Caco-2 (cell line): ENCODE results near the gene LPCAT1. TPM values are rescaled to one million over a fixed set of nuclear protein-coding genes. Genes with fewer than 3 reads are reported as not detected.

ENCODE experiments used
- BruUV-seq: library from RNA; stranded (reverse); fragments of 400-500 nt; replicated peaks from 2 replicates; lab custom pipeline; 2021; lab: Mats Ljungman, UMichigan
- CTCF ChIA-PET: fragments of 300-600 bp; sonication (Branson Sonifier 250); formaldehyde crosslinking; loops from one replicate; lab custom pipeline; 2022; ENCODE audit warnings: antibody characterized with exemption; lab: Charles Lee
- POLR2A ChIA-PET: fragments of 300-600 bp; sonication (Branson Sonifier 250); formaldehyde crosslinking; loops from one replicate; lab custom pipeline; 2022; ENCODE audit warnings: antibody characterized with exemption; lab: Charles Lee
- DNase-seq, 2 experiments: peaks; one replicate each; pipeline versions ENCODE4 v3.0.0 to v3.0.0-alpha.2; 2020 to 2022
- H3K27me3 ChIP-seq: replicated peaks from 2 replicates; pipeline ENCODE4 v1.6.0; 2011; ENCODE audit warnings: low read length; ENCODE audit not compliant: control insufficient read depth, insufficient read depth
- H3K36me3 ChIP-seq: 2 replicates; pipeline ENCODE4 v1.5.1; 2011; ENCODE audit warnings: low read length; ENCODE audit not compliant: control insufficient read depth, insufficient read depth
- H3K4me1 ChIP-seq: fragments of 250-450 bp; sonication (Bioruptor Pico); 2 replicates; pipeline ENCODE4 v1.5.1; 2020; ENCODE audit warnings: mild to moderate bottlenecking
- H3K4me3 ChIP-seq: 2 replicates; pipeline ENCODE4 v1.5.1; 2011; ENCODE audit warnings: low read depth, mild to moderate bottlenecking, control low read depth, low read length
- H3K9me3 ChIP-seq: fragments of 250-450 bp; sonication (Bioruptor Pico); 2 replicates; pipeline ENCODE4 v1.5.1; 2020; ENCODE audit warnings: mild to moderate bottlenecking, moderate library complexity
- H3K27ac Mint-ChIP-seq: one replicate; pipeline ENCODE4 v1.8.0; 2022; ENCODE audit warnings: mixed read lengths; ENCODE audit not compliant: unreplicated experiment
- H3K27me3 Mint-ChIP-seq: one replicate; pipeline ENCODE4 v1.8.0; 2022; ENCODE audit warnings: mixed read lengths; ENCODE audit not compliant: insufficient read depth, unreplicated experiment
- H3K36me3 Mint-ChIP-seq: one replicate; pipeline ENCODE4 v1.8.0; 2022; ENCODE audit warnings: mild to moderate bottlenecking, mixed read lengths; ENCODE audit not compliant: insufficient read depth, unreplicated experiment
- H3K4me1 Mint-ChIP-seq: one replicate; pipeline ENCODE4 v1.8.0; 2022; ENCODE audit warnings: low read depth, mixed read lengths; ENCODE audit not compliant: unreplicated experiment
- H3K4me3 Mint-ChIP-seq: one replicate; pipeline ENCODE4 v1.8.0; 2022; ENCODE audit warnings: mild to moderate bottlenecking, moderate library complexity, mixed read lengths; ENCODE audit not compliant: unreplicated experiment
- H3K9me3 Mint-ChIP-seq: one replicate; pipeline ENCODE4 v1.8.0; 2022; ENCODE audit warnings: mixed read lengths; ENCODE audit not compliant: unreplicated experiment
- CTCF ChIP-seq, 2 experiments: fragments of 200-600 bp in 1 of 2; IDR thresholded peaks; 1 replicate in 1 of 2; 2 replicates in 1 of 2; pipeline versions ENCODE4 v1.5.1 to v1.8.0; 2011 to 2022; ENCODE audit warnings: antibody characterized with exemption in 1 of 2, control low read depth in 1 of 2, inconsistent platforms in 1 of 2, low read depth in 1 of 2, low read length in 1 of 2, mild to moderate bottlenecking in 1 of 2, moderate library complexity in 1 of 2; ENCODE audit not compliant: insufficient read depth in 1 of 2, severe bottlenecking in 1 of 2, unreplicated experiment in 1 of 2
- intact Hi-C: fragments of 100-400 bp; cut with micrococcal nuclease; formaldehyde crosslinking; loops from one replicate; pipeline ENCODE4 v1.10.0; 2022; ENCODE audit not compliant: unreplicated experiment
- total RNA-seq: library from RNA; stranded (reverse); gene quantifications from 2 replicates; pipeline ENCODE4 v1.2.3, GENCODE V29; 2022

Gene LPCAT1
- total RNA-seq, 1 experiment from 2014 or later, result 52.8 TPM

GRCh38 chr5:1520791-1521453 is 2.8 kb downstream of the LPCAT1 start:
- ChIA-PET POLR2A (no interaction called here), CTCF (no interaction called here)
- Histone ChIP-seq H3K9me3 (no peaks in the 10 kb centered on the region), H3K4me3 (no peak overlapping the region), H3K4me1 (peaks cover 20% of the 10 kb centered on the region), H3K27me3 (no peaks in the 10 kb centered on the region), H3K36me3 (peaks cover 3% of the 10 kb centered on the region; the same call in 1 of the 2 replicates)
- no peak for TF ChIP-seq CTCF (IDR thresholded peaks at IDR 0.05; ENCODE audit: insufficient read depth in 1 of 2, low read depth in 1 of 2, low read length in 1 of 2, severe bottlenecking in 1 of 2, unreplicated experiment in 1 of 2)
- H3K4me3 Mint-ChIP-seq, result no peak overlapping the region
- no peaks in the 10 kb centered on the region for H3K27me3 Mint-ChIP-seq
- no peaks in the 10 kb centered on the region for H3K9me3 Mint-ChIP-seq
- H3K4me1 Mint-ChIP-seq, result peaks cover 15% of the 10 kb centered on the region
- intact Hi-C loops, result no loop called here
- BruUV-seq, result no TSS peak
- DNase-seq, result no peak
- peaks cover 48% of the 10 kb centered on the region for H3K36me3 Mint-ChIP-seq
- H3K27ac Mint-ChIP-seq, result no peak overlapping the region

- Mint-ChIP-seq H3K4me3 (no peak overlapping the region), H3K36me3 (peaks cover 48% of the 10 kb centered on the region), H3K9me3 (no peaks in the 10 kb centered on the region), H3K4me1 (peaks cover 19% of the 10 kb centered on the region), H3K27ac (no peak overlapping the region), H3K27me3 (no peaks in the 10 kb centered on the region)
- BruUV-seq, result no TSS peak
- H3K4me1 ChIP-seq, result peaks cover 27% of the 10 kb centered on the region
- peaks cover 3% of the 10 kb centered on the region; the same call in 1 of the 2 replicates for H3K36me3 ChIP-seq
- no peak overlapping the region for H3K4me3 ChIP-seq
- no peaks in the 10 kb centered on the region for H3K27me3 ChIP-seq
- H3K9me3 ChIP-seq, result no peaks in the 10 kb centered on the region
- no peak for DNase-seq
- ChIA-PET POLR2A (no interaction called here), CTCF (no interaction called here)
- no peak for TF ChIP-seq CTCF (IDR thresholded peaks at IDR 0.05; ENCODE audit: insufficient read depth in 1 of 2, low read depth in 1 of 2, low read length in 1 of 2, severe bottlenecking in 1 of 2, unreplicated experiment in 1 of 2)
- intact Hi-C loops, result loop anchor here (10.0 kb wide), 1 partner anchor 85 kb away; no protein-coding TSS in a partner anchor
Measured at GRCh38 chr5:1519631-1520210, 4.0 kb downstream of the LPCAT1 start.

- Histone ChIP-seq H3K36me3 (peaks cover 3% of the 10 kb centered on the region; the same call in 1 of the 2 replicates), H3K4me1 (peaks cover 31% of the 10 kb centered on the region), H3K27me3 (no peaks in the 10 kb centered on the region), H3K9me3 (no peaks in the 10 kb centered on the region), H3K4me3 (no peak overlapping the region)
- DNase-seq, result no peak
- Mint-ChIP-seq H3K27ac (no peak overlapping the region), H3K4me1 (peaks cover 19% of the 10 kb centered on the region), H3K27me3 (no peaks in the 10 kb centered on the region), H3K9me3 (no peaks in the 10 kb centered on the region), H3K36me3 (peaks cover 50% of the 10 kb centered on the region), H3K4me3 (no peak overlapping the region)
- no TSS peak for BruUV-seq
- ChIA-PET CTCF (interaction anchor here (0.6 kb wide), 1 partner anchor 14 kb away, joined by 3 read pairs; no protein-coding TSS in a partner anchor), POLR2A (no interaction called here)
- no peak for TF ChIP-seq CTCF (IDR thresholded peaks at IDR 0.05; ENCODE audit: insufficient read depth in 1 of 2, low read depth in 1 of 2, low read length in 1 of 2, severe bottlenecking in 1 of 2, unreplicated experiment in 1 of 2)
- intact Hi-C loops, result loop anchor here (10.0 kb wide), 1 partner anchor 87 kb away; no protein-coding TSS in a partner anchor
Measured at GRCh38 chr5:1517838-1518237, 5.9 kb downstream of the LPCAT1 start.
